GM12801 (cell line): ENCODE data around the gene PER2.

Source experiments
- CTCF ChIP-seq: IDR thresholded peaks from one replicate; pipeline ENCODE4 v1.5.1; 2011; ENCODE audit warnings: control low read depth; ENCODE audit not compliant: insufficient read length; ENCODE audit errors: extremely low read depth

PER2 gene

DNA sequence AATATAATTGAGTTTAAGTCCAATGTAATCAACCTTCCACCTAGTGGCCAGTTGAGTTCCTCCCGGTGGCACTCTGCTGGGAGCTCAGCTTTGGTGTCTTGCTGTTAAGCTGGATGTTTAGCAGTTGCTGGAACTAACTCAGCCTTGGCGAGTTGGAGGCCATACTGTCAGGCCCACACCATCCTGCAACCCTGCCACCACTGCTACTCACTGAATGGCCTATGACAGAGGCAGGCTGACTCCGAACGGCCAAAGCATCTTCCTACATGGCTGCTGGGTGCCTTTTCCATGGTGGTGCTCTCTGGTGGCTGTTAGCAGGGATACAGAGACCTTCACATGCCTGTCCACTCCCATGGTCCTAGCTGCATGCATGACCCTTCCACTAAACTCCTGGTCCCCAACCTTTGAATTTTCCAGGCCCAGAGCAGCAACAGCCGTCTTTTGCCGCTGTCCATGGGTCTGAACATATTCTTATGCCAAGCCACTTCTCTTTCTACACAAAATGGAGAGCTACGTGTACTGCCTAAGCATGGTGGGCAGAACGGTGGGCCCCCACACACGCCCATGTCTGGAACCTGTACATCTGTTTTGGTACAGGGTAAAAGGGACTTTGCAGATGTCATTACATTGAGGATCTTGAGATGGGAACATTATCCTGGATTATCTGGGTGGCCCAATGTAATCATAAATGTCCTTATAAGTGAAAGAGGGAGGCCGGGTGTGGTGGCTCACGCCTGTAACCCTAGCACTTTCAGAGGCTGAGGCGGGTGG, 16.9 kb upstream of the PER2 start:
- no peak for TF ChIP-seq CTCF

- TF ChIP-seq CTCF = no peak
Observed at GRCh38 chr2:238304116-238304515, 15.7 kb upstream of the PER2 start.

GRCh38 chr2:238302751-238303150, 14.3 kb upstream of the PER2 start:
- no peak for TF ChIP-seq CTCF

GRCh38 chr2:238302087-238302486, 13.7 kb upstream of the PER2 start:
- TF ChIP-seq CTCF = no peak

DNA sequence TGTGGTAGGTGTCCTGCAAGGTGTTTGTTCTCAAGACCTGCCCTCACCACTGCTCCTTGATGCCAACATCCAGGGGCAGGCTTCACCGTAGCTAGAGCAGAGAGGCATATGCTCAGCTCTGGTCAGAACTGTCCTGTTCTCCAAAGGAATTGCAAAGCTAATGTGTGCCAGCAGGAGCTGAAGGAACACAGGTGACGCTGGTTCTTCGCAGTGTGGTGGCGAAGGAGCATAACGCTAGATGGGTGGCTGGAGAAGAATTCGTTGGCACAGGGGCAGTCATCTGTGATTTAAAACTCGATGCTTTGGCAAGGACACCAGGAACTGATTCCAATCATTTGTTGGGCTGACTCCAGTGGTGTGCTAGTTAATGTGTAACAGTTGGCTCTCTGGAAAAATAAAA, 11.4 kb upstream of the PER2 start:
- no peak for TF ChIP-seq CTCF

DNA sequence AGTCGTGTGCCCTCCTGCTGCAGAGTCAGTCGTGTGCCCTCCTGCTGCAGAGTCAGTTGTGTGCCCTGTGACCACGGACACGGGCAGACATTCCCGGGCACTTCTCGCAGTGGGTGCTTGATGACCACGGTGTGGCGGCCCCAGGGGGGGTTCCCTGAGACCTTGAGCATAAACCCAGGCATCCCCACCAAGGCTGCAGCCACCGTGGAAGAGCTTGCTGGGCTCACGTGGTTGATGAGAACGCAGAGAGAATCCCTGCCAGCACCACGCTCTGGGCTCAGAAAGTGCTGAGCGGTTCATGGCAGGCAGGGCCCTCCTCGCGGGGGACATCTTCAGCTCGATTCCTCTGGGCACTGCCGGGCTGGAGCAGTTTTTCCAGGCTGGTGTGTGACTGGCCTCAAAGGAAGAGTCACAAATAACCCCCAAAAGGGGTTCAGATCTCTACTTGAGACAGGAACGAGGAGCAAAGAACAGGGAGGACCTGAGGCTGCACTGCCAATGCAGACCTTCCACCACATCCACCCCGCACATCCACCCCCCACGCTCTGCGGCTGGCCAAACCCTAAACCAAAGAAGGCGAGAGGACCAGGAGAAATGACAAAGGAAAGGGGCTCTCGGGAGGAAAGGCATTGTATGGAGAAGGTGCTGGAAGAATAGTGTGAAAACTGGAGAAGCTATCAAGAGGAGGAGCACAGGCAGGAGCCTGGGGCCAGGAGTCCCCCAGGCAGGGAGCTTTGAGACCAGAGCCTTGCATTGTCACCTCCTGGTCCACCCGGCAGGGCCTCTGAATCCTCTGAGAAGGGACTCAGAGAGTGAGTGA, 8.4 kb upstream of the PER2 start:
- TF ChIP-seq CTCF = no peak

- TF ChIP-seq CTCF = no peak
Observed at GRCh38 chr2:238295144-238296112, 7.0 kb upstream of the PER2 start.
